ENCODE results near the gene S100A10. TPM values are rescaled to one million over a fixed set of nuclear protein-coding genes. Genes with fewer than 3 reads are reported as not detected.

Gene S100A10
- total RNA-seq, 2 experiments from 2014 or later, result 2.6 TPM; not detected in 1

- no TSS peak for BruUV-seq (replicated peaks)
- Histone ChIP-seq H3K9me2 (ENCODE audit: insufficient read depth, low read length) (no peaks in the 10 kb centered on the region), H3K4me2 (ENCODE audit: low read length) (no peak overlapping the region), H3K9me3 (ENCODE audit: low read length) (no peaks in the 10 kb centered on the region), H4K20me1 (ENCODE audit: insufficient read depth, low read length) (no peaks in the 10 kb centered on the region), H2AFZ (ENCODE audit: low read length) (no peak overlapping the region), H3K4me1 (ENCODE audit: insufficient read depth, low read length, poor library complexity, severe bottlenecking) (no peaks in the 10 kb centered on the region), H3K27ac (ENCODE audit: low read depth, low read length, poor library complexity, severe bottlenecking) (no peak overlapping the region), H3K79me2 (ENCODE audit: insufficient read depth, low read depth, low read length) (no peaks in the 10 kb centered on the region), H3K4me3 (ENCODE audit: low read depth, low read length, poor library complexity, severe bottlenecking) (no peak overlapping the region), H3K36me3 (ENCODE audit: insufficient read depth, low read length) (no peaks in the 10 kb centered on the region)
- DNase-seq (ENCODE audit: low spot score), result no peak
- ChIA-PET CTCF (ENCODE audit: unreplicated experiment) (no interaction called here), POLR2A (no interaction called here)
- TF ChIP-seq EZH2phosphoT487 (IDR thresholded peaks at IDR 0.05; ENCODE audit: borderline replicate concordance, low read depth, low read length), result no peak
- no peak for TF ChIP-seq CTCF (conservative IDR thresholded peaks at IDR 0.05; ENCODE audit: low read length)
- intact Hi-C loops (cut with micrococcal nuclease; ENCODE audit: unreplicated experiment), result no loop called here
These were observed 31.8 kb downstream of the S100A10 start for GRCh38 chr1:151961833-151962232.

- TF ChIP-seq EZH2phosphoT487 (IDR thresholded peaks at IDR 0.05; ENCODE audit: borderline replicate concordance, low read depth, low read length) (no peak), CTCF (conservative IDR thresholded peaks at IDR 0.05; ENCODE audit: low read length) (no peak)
- no peak for DNase-seq (ENCODE audit: low spot score)
- POLR2A ChIA-PET, result no interaction called here
- H3K4me1 ChIP-seq (ENCODE audit: insufficient read depth, low read length, poor library complexity, severe bottlenecking), result no peaks in the 10 kb centered on the region
- no peaks in the 10 kb centered on the region for H4K20me1 ChIP-seq (ENCODE audit: insufficient read depth, low read length)
- CTCF ChIA-PET (ENCODE audit: unreplicated experiment), result no interaction called here
- no TSS peak for BruUV-seq (replicated peaks)
- no peaks in the 10 kb centered on the region for H3K79me2 ChIP-seq (ENCODE audit: insufficient read depth, low read depth, low read length)
- intact Hi-C loops (cut with micrococcal nuclease; ENCODE audit: unreplicated experiment), result no loop called here
- no peak overlapping the region for H3K4me2 ChIP-seq (ENCODE audit: low read length)
- no peak overlapping the region for H2AFZ ChIP-seq (ENCODE audit: low read length)
- no peak overlapping the region for H3K27ac ChIP-seq (ENCODE audit: low read depth, low read length, poor library complexity, severe bottlenecking)
- H3K4me3 ChIP-seq (ENCODE audit: low read depth, low read length, poor library complexity, severe bottlenecking), result no peak overlapping the region
- H3K36me3 ChIP-seq (ENCODE audit: insufficient read depth, low read length), result no peaks in the 10 kb centered on the region
- no peaks in the 10 kb centered on the region for H3K9me3 ChIP-seq (ENCODE audit: low read length)
- no peaks in the 10 kb centered on the region for H3K9me2 ChIP-seq (ENCODE audit: insufficient read depth, low read length)
These were observed 32.7 kb downstream of the S100A10 start for GRCh38 chr1:151960780-151961513.

- Histone ChIP-seq H3K9me3 (ENCODE audit: low read length) (no peaks in the 10 kb centered on the region), H3K4me2 (ENCODE audit: low read length) (no peak overlapping the region), H3K79me2 (ENCODE audit: insufficient read depth, low read depth, low read length) (no peaks in the 10 kb centered on the region), H3K9me2 (ENCODE audit: insufficient read depth, low read length) (no peaks in the 10 kb centered on the region), H3K27ac (ENCODE audit: low read depth, low read length, poor library complexity, severe bottlenecking) (no peak overlapping the region), H3K4me1 (ENCODE audit: insufficient read depth, low read length, poor library complexity, severe bottlenecking) (no peaks in the 10 kb centered on the region), H4K20me1 (ENCODE audit: insufficient read depth, low read length) (no peaks in the 10 kb centered on the region), H3K4me3 (ENCODE audit: low read depth, low read length, poor library complexity, severe bottlenecking) (no peak overlapping the region), H3K36me3 (ENCODE audit: insufficient read depth, low read length) (no peaks in the 10 kb centered on the region), H2AFZ (ENCODE audit: low read length) (no peak overlapping the region)
- DNase-seq (ENCODE audit: low spot score), result no peak
- ChIA-PET POLR2A (no interaction called here), CTCF (ENCODE audit: unreplicated experiment) (no interaction called here)
- TF ChIP-seq CTCF (conservative IDR thresholded peaks at IDR 0.05; ENCODE audit: low read length) (no peak), EZH2phosphoT487 (IDR thresholded peaks at IDR 0.05; ENCODE audit: borderline replicate concordance, low read depth, low read length) (no peak)
- no TSS peak for BruUV-seq (replicated peaks)
- intact Hi-C loops (cut with micrococcal nuclease; ENCODE audit: unreplicated experiment), result no loop called here
These were observed 34.7 kb downstream of the S100A10 start for GRCh38 chr1:151958959-151959358.

All from OCI-LY7 (cell line).